VCaP (cell line): Measurements from ENCODE around the gene TRAPPC1.
A peak's percentile ranks its signal among the peaks of the same experiment; 100 is the strongest.

ENCODE experiments used
- H3K27ac ChIP-seq: fragments of 450-650 bp; 2 replicates; pipeline ENCODE4 v1.5.1; 2017
- CTCF ChIP-seq: fragments of 450-650 bp; conservative IDR thresholded peaks from 2 replicates; pipeline ENCODE4 v1.5.1; 2017; ENCODE audit warnings: mild to moderate bottlenecking, moderate library complexity

TRAPPC1 gene

GRCh38 chr17:7882068-7882467 is 49.7 kb downstream of the TRAPPC1 start:
- peak overlapping the region; percentile 97 for H3K27ac ChIP-seq
- TF ChIP-seq CTCF: no peak

DNA sequence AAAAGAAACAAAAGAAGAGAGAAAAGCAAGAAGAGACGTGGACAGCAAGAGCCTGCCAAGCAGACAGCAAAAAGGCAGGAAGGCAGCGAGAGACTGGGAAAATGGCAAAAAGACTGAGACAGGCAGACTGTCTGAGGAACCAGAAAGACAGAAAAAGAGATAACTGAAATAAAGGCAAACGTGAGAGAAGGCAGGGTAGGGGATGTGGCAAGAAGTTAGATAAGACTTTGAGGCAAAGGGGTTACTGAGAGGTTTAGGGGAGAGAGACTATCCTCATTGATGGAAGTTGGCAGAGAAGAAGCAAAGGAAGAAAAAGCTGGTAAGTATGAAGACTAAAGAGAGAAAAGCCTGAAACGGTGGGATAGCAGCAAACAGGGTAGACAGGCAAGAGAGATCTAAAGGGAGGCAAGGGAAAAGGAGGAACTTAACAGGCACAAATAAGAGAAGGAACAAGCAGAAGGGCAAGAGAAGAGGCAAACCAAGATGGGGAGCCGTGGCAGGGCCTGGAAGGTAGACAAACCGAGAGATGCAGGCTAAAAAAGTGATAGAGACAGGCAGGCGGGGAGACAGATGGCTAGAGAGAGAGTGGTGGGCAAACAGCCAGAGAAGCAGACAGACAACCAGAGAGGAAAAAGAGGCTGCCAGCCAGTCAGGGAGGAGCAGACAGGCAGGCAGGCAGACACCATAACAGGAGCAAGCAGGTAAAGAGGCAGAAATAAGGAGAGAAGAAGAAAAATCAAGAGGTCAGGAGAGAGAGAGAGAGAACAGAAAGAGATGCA is 50.3 kb downstream of the TRAPPC1 start:
- TF ChIP-seq CTCF: no peak
- H3K27ac ChIP-seq: peak overlapping the region; percentile 97
